Mammary epithelial cell (primary cell): ENCODE data around the gene TNFRSF14.

Source experiments
- EZH2 ChIP-seq: IDR thresholded peaks from 2 replicates; pipeline ENCODE4 v1.6.1; 2012; ENCODE audit warnings: low read length, inconsistent platforms, borderline replicate concordance
- TF ChIP-seq, protein P1 (sequence below), 2 donors: IDR thresholded peaks in 1 of 2; conservative IDR thresholded peaks in 1 of 2; 2 replicates each; pipeline ENCODE4 v1.5.1; 2011 to 2012; ENCODE audit warnings: inconsistent platforms in 2 of 2, low read length in 2 of 2, mild to moderate bottlenecking in 2 of 2, control low read depth in 1 of 2, low read depth in 1 of 2; ENCODE audit not compliant: insufficient read depth in 1 of 2; ENCODE audit errors: extremely low read depth in 1 of 2

DNA sequence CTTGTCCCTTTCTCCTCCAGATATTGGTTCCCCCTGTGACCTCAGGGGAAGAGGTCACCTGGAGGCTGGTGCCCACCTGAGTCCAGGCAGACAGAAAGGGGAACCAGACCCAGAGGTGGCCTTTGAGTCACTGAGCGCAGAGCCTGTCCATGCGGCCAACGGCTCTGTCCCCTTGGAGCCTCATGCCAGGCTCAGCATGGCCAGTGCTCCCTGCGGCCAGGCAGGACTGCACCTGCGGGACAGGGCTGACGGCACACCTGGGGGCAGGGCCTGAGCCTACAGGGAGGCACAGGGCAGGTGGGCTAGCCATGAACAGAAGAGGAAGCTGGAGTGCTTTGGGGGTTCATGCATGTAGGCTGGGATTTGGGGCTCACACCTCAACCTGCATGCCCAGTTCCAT lies 2.7 kb downstream of the TNFRSF14 start:
- TF ChIP-seq, protein P1, sequence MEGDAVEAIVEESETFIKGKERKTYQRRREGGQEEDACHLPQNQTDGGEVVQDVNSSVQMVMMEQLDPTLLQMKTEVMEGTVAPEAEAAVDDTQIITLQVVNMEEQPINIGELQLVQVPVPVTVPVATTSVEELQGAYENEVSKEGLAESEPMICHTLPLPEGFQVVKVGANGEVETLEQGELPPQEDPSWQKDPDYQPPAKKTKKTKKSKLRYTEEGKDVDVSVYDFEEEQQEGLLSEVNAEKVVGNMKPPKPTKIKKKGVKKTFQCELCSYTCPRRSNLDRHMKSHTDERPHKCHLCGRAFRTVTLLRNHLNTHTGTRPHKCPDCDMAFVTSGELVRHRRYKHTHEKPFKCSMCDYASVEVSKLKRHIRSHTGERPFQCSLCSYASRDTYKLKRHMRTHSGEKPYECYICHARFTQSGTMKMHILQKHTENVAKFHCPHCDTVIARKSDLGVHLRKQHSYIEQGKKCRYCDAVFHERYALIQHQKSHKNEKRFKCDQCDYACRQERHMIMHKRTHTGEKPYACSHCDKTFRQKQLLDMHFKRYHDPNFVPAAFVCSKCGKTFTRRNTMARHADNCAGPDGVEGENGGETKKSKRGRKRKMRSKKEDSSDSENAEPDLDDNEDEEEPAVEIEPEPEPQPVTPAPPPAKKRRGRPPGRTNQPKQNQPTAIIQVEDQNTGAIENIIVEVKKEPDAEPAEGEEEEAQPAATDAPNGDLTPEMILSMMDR (conservative IDR thresholded peaks at IDR 0.05 in 1 of 2, IDR thresholded peaks at IDR 0.05 in 1 of 2; ENCODE audit: extremely low read depth in 1 of 2, insufficient read depth in 1 of 2, low read depth in 1 of 2, low read length in 2 of 2) = no peak
- TF ChIP-seq EZH2 = no peak
